HepG2 (cell line): ENCODE data around the gene RUNX3. TPM values are rescaled to one million over a fixed set of nuclear protein-coding genes. Genes with fewer than 3 reads are reported as not detected.

ENCODE experiments used
- HIC2 ChIP-seq: sonication (generic); formaldehyde crosslinking; IDR thresholded peaks from 2 replicates; pipeline ENCODE4 v1.9.0; 2022; ENCODE audit warnings: low read depth, missing genetic modification reagents
- HNRNPL ChIP-seq: fragments of 200-400 bp; formaldehyde crosslinking; IDR thresholded peaks from 2 replicates; pipeline ENCODE4 v1.6.1; 2017; ENCODE audit warnings: mild to moderate bottlenecking, low read depth, low read length
- JARID2 ChIP-seq: sonication (generic); formaldehyde crosslinking; IDR thresholded peaks from 2 replicates; pipeline ENCODE4 v1.8.1; 2023; ENCODE audit warnings: missing genetic modification reagents, inconsistent platforms; ENCODE audit not compliant: insufficient replicate concordance
- KMT2A ChIP-seq: sonication (generic); formaldehyde crosslinking; IDR thresholded peaks from 2 replicates; pipeline ENCODE4 v1.4.0; 2020; ENCODE audit warnings: missing genetic modification reagents
- PAF1 ChIP-seq: IDR thresholded peaks from 2 replicates; pipeline ENCODE4 v1.6.1; 2016; ENCODE audit warnings: missing genetic modification reagents, missing compliant biosample characterization
- PPARG ChIP-seq: conservative IDR thresholded peaks from 2 replicates; pipeline ENCODE4 v1.6.1; 2016; ENCODE audit warnings: missing biosample characterization, missing genetic modification reagents
- ZBTB10 ChIP-seq: sonication (generic); formaldehyde crosslinking; IDR thresholded peaks from 2 replicates; pipeline ENCODE4 v1.4.0; 2020; ENCODE audit warnings: missing genetic modification reagents, borderline replicate concordance
- ZNF33A ChIP-seq: sonication (generic); formaldehyde crosslinking; IDR thresholded peaks from 2 replicates; pipeline ENCODE4 v1.5.1; 2020; ENCODE audit warnings: missing genetic modification reagents, mild to moderate bottlenecking, moderate library complexity, borderline replicate concordance
- ZNF562 ChIP-seq: sonication (generic); formaldehyde crosslinking; IDR thresholded peaks from 2 replicates; pipeline ENCODE4 v1.8.0; 2022; ENCODE audit warnings: missing genetic modification reagents, borderline replicate concordance
- ZNF710 ChIP-seq: sonication (generic); formaldehyde crosslinking; IDR thresholded peaks from 2 replicates; pipeline ENCODE4 v1.5.0; 2020; ENCODE audit warnings: mild to moderate bottlenecking, missing genetic modification reagents, borderline replicate concordance
- polyA plus RNA-seq, 8 experiments: library from polyadenylated mRNA; depleted of rRNA in 3 of 8; stranded (reverse) in 7 of 8; unstranded in 1 of 8; fragments of >200 nt; fragmentation: Illumina TruSeq in 4 of 8; extraction: Trizol in 4 of 8; gene quantifications; 2 replicates each; pipeline versions ENCODE4 v1.2.1 to v1.2.3, GENCODE V29; 2011 to 2016; ENCODE audit warnings: low read depth in 4 of 8, missing spikeins in 1 of 8, mixed read lengths in 1 of 8; ENCODE audit not compliant: insufficient read depth in 1 of 8
- total RNA-seq, 5 experiments: library from RNA; depleted of rRNA; stranded (reverse); fragments of >200 nt; fragmentation: Illumina TruSeq; extraction: Trizol; gene quantifications; 2 replicates each; pipeline ENCODE4 v1.2.3, GENCODE V29; 2016; ENCODE audit warnings: low read depth in 1 of 5
- TF ChIP-seq, protein P1 (sequence below): conservative IDR thresholded peaks from 2 replicates; pipeline ENCODE4 v1.6.1; 2018; ENCODE audit warnings: missing genetic modification reagents
- TF ChIP-seq, protein P2 (sequence below): sonication (generic); formaldehyde crosslinking; IDR thresholded peaks from 2 replicates; pipeline ENCODE4 v1.4.0; 2020; ENCODE audit warnings: mild to moderate bottlenecking, missing genetic modification reagents, borderline replicate concordance
- TF ChIP-seq, protein P3 (sequence below): sonication (generic); formaldehyde crosslinking; conservative IDR thresholded peaks from 2 replicates; pipeline ENCODE4 v1.4.0; 2020; ENCODE audit warnings: missing genetic modification reagents

The RUNX3 gene
- total and polyA plus RNA-seq, 2 of the 13 experiments (the other 11 are each of a cell fraction or from before 2014, with no cell fraction given): 0.04 to 0.22 TPM

DNA sequence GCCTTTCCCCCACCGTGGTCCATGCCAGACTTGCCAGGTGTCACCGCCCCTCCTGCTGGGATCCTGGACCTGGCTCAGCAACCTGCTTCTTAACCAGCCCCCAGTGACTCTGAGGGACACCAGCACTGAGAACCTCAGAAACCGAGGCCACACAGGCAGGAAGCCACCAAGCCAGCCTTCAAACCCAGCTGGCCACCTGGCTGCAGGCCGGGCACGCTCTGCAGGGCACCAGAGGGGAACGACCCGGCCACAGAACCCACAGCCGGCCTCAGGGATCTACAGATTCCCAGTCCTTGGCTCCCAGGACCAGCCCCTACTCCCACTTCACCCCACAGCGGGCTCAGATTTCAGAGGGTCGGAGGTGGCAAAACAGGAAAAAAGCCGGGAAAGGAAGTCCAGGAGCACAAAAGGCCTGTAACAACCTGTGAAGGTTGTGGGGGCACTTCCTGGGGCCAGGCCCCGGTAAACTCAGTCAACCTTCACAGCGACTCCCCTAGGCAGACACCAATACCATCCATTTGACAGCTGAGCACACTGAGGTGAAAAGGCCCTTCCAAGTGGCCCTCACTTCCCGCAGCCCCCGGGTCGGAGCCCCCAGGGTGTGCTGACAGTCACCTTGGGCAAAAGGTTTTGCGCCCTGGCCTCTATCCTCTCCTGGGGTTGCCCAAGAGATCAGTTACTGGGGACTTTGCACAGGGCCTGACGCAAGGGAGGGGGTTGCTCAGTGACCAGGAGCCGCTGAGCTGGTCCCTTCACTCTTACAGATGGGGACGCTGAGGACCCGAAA is 14.1 kb downstream of the RUNX3 start (continued):
- peak; percentile 70 for TF ChIP-seq HNRNPL
- no peak for TF ChIP-seq PAF1 (CRISPR knock-in tag)
- TF ChIP-seq, protein P1, sequence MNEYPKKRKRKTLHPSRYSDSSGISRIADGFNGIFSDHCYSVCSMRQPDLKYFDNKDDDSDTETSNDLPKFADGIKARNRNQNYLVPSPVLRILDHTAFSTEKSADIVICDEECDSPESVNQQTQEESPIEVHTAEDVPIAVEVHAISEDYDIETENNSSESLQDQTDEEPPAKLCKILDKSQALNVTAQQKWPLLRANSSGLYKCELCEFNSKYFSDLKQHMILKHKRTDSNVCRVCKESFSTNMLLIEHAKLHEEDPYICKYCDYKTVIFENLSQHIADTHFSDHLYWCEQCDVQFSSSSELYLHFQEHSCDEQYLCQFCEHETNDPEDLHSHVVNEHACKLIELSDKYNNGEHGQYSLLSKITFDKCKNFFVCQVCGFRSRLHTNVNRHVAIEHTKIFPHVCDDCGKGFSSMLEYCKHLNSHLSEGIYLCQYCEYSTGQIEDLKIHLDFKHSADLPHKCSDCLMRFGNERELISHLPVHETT: no peak
- no peak for TF ChIP-seq PPARG (CRISPR knock-in tag)
- no peak for TF ChIP-seq JARID2 (CRISPR knock-in tag)
- peak; percentile 32; the same call in 1 of the 2 replicates for TF ChIP-seq HIC2 (CRISPR knock-in tag)
- TF ChIP-seq ZNF562 (CRISPR knock-in tag): no peak
- TF ChIP-seq, protein P2, sequence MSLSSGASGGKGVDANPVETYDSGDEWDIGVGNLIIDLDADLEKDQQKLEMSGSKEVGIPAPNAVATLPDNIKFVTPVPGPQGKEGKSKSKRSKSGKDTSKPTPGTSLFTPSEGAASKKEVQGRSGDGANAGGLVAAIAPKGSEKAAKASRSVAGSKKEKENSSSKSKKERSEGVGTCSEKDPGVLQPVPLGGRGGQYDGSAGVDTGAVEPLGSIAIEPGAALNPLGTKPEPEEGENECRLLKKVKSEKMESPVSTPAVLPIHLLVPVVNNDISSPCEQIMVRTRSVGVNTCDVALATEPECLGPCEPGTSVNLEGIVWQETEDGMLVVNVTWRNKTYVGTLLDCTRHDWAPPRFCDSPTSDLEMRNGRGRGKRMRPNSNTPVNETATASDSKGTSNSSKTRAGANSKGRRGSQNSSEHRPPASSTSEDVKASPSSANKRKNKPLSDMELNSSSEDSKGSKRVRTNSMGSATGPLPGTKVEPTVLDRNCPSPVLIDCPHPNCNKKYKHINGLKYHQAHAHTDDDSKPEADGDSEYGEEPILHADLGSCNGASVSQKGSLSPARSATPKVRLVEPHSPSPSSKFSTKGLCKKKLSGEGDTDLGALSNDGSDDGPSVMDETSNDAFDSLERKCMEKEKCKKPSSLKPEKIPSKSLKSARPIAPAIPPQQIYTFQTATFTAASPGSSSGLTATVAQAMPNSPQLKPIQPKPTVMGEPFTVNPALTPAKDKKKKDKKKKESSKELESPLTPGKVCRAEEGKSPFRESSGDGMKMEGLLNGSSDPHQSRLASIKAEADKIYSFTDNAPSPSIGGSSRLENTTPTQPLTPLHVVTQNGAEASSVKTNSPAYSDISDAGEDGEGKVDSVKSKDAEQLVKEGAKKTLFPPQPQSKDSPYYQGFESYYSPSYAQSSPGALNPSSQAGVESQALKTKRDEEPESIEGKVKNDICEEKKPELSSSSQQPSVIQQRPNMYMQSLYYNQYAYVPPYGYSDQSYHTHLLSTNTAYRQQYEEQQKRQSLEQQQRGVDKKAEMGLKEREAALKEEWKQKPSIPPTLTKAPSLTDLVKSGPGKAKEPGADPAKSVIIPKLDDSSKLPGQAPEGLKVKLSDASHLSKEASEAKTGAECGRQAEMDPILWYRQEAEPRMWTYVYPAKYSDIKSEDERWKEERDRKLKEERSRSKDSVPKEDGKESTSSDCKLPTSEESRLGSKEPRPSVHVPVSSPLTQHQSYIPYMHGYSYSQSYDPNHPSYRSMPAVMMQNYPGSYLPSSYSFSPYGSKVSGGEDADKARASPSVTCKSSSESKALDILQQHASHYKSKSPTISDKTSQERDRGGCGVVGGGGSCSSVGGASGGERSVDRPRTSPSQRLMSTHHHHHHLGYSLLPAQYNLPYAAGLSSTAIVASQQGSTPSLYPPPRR (CRISPR knock-in tag): peak; percentile 69; the same call in 1 of the 2 replicates
- TF ChIP-seq ZBTB10: no peak; the same call in 1 of the 2 replicates
- no peak for TF ChIP-seq ZNF33A
- TF ChIP-seq ZNF710 (CRISPR knock-in tag): 0 out of 2 replicates have a peak, but pooled peaks have one; percentile 32
- TF ChIP-seq, protein P3, sequence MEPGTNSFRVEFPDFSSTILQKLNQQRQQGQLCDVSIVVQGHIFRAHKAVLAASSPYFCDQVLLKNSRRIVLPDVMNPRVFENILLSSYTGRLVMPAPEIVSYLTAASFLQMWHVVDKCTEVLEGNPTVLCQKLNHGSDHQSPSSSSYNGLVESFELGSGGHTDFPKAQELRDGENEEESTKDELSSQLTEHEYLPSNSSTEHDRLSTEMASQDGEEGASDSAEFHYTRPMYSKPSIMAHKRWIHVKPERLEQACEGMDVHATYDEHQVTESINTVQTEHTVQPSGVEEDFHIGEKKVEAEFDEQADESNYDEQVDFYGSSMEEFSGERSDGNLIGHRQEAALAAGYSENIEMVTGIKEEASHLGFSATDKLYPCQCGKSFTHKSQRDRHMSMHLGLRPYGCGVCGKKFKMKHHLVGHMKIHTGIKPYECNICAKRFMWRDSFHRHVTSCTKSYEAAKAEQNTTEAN (CRISPR knock-in tag): no peak
- no peak for TF ChIP-seq KMT2A (CRISPR knock-in tag)
